RPMI8226 (cell line): ENCODE results near the gene BAZ2B.
"Not testable (repeated sequence)": the region's sequence is repeated elsewhere in the genome, so short reads cannot be mapped to it uniquely, and the experiment has no call there.

ENCODE experiments used
- DNase-seq: peaks from one replicate; pipeline ENCODE4 v3.0.0-alpha.2; 2015

BAZ2B gene, protein sequence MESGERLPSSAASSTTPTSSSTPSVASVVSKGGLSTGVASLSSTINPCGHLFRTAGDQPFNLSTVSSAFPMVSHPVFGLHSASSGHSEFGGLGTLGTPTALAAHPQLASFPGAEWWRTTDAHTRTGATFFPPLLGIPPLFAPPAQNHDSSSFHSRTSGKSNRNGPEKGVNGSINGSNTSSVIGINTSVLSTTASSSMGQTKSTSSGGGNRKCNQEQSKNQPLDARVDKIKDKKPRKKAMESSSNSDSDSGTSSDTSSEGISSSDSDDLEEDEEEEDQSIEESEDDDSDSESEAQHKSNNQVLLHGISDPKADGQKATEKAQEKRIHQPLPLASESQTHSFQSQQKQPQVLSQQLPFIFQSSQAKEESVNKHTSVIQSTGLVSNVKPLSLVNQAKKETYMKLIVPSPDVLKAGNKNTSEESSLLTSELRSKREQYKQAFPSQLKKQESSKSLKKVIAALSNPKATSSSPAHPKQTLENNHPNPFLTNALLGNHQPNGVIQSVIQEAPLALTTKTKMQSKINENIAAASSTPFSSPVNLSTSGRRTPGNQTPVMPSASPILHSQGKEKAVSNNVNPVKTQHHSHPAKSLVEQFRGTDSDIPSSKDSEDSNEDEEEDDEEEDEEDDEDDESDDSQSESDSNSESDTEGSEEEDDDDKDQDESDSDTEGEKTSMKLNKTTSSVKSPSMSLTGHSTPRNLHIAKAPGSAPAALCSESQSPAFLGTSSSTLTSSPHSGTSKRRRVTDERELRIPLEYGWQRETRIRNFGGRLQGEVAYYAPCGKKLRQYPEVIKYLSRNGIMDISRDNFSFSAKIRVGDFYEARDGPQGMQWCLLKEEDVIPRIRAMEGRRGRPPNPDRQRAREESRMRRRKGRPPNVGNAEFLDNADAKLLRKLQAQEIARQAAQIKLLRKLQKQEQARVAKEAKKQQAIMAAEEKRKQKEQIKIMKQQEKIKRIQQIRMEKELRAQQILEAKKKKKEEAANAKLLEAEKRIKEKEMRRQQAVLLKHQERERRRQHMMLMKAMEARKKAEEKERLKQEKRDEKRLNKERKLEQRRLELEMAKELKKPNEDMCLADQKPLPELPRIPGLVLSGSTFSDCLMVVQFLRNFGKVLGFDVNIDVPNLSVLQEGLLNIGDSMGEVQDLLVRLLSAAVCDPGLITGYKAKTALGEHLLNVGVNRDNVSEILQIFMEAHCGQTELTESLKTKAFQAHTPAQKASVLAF (N-terminal part only)

GRCh38 chr2:159616286-159616701 is at the start of gene BAZ2B:
BAZ2B (minus strand) TSS chr2:159616548; CDS start chr2:159478719, 137,829 bp downstream.
- DNase-seq: peak; percentile 12

- no peak for DNase-seq
These were observed 44.9 kb upstream of the BAZ2B start for GRCh38 chr2:159661286-159661685.

GRCh38 chr2:159658881-159659873 is 42.8 kb upstream of the BAZ2B start:
- no peak for DNase-seq

- no peak for DNase-seq
These were observed 37.6 kb upstream of the BAZ2B start for GRCh38 chr2:159653962-159654361.

- no peak for DNase-seq
These were observed 35.5 kb upstream of the BAZ2B start for GRCh38 chr2:159651884-159652283.

- DNase-seq: no peak
These were observed 34.2 kb upstream of the BAZ2B start for GRCh38 chr2:159650574-159650973.

DNA sequence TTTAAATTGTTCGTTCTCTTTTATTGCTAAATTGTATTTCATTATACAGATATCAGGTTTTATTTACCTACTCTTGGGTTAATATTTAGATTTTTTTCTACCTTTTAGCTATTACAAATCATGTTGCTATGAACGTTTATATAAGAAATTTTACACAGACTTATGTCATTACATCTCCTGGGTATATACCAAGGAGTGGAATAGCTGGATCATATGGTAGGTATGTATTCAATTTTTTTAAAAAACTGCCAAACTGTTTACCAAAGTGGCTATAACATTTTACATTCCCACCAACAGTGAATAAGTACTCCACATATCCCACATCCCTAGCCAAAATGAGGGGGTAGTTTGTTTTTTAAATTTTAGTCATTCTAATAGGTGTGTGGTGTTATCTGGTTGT is 32.3 kb upstream of the BAZ2B start:
- no peak for DNase-seq

DNA sequence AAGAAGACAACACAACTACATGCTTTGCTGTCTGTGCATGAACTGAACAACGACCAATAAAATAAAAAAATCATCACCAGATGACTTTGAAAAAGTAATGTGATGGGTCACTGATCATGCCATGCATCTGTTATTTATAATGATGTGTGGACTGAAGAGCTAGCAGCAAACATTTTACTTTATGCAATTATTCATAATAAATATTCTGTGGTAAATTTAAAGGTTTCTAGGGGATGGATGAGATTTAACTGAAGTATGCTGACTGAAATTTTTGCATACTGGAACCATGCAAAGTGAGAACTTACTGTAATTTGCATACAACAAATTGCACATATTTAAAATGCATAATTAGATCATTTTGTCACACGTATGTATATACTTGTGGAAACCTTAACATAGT is 31.3 kb upstream of the BAZ2B start:
- DNase-seq: no peak

- no peak for DNase-seq
These were observed 23.8 kb upstream of the BAZ2B start for GRCh38 chr2:159640176-159640575.

- no peak for DNase-seq
These were observed 23.4 kb upstream of the BAZ2B start for GRCh38 chr2:159639712-159640111.

DNA sequence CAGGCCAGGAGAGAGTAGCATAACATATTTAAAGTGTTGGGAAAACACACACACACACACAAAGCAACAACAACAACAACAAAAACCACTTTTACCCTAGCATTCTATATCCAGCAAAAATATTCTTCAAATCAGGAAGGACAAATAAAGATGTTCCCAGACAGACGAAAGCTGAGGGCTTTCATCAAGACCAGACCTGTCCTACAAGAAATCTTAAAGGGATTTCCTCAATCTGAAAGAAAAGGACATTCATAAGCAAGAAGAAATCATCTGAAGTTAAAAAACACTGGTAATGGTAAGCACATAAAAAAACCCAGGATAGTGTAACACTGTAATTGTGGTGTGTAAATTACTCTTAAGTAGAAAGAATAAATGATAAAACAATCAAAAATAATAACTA is 22.7 kb upstream of the BAZ2B start:
- no peak for DNase-seq

- no peak for DNase-seq
These were observed 21.7 kb upstream of the BAZ2B start for GRCh38 chr2:159637988-159638501.

- DNase-seq: no peak
These were observed 20.9 kb upstream of the BAZ2B start for GRCh38 chr2:159637240-159637639.

GRCh38 chr2:159635006-159635789 is 18.9 kb upstream of the BAZ2B start:
- DNase-seq: no peak

DNA sequence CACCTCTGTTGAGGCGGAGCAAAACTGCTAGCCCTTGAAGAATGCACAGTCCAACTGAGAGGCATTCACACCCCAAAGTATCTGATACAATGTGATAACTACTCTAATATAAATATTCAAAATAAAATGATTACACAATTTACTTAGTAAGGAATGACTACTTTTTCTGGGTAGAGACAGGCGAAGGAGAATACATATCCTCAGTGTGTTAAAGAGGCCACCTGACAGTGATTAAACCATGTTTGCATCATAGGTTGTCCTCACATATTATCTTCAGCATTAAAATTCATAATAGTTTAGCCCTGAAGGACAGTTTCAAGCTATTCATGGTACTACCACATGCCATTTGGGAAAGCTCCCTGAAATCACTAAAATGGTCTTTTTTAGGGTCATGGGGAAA is 16.9 kb upstream of the BAZ2B start:
- no peak for DNase-seq

- not testable (repeated sequence) for DNase-seq
These were observed 9.3 kb upstream of the BAZ2B start for GRCh38 chr2:159625628-159626027.

DNA sequence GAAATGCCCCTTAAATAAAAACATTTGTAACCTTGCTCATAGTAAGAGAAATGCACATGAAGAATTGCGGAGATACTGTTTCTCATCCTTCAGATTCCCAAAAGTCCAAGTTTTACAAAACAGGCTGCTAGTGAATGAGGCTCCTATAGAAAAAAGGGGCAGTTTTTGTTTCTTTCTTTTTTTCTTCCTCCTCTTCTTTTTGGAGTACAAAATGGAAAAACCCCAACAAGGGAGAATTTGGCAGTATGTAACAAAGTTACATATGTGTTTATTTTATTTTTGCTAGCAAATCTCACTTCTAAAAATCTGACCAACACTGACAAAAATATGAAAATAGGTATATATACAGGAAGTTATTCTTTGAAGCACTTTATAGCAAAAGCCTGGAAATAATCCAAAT is 7.1 kb upstream of the BAZ2B start:
- DNase-seq: no peak

DNA sequence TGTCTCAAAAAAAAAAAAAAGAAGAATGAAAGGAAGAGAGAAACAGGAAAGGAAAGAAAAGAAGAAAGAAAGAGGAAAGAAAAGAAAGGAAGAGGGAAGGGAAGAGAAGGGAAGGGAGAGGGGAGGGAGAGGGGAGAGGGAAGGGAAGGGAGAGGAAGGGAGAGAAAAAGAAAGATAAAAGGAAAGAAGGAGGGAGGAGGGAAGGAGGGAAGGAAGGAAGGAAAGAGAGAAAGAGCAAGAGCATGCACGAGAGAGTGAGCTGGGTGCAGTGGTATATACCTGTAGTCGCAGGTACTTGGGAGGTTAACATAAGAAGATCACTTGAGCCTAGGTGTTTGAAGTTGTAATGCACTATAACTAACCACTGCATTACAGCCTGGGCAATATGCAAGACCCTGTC is 6.6 kb upstream of the BAZ2B start:
- no peak for DNase-seq

DNA sequence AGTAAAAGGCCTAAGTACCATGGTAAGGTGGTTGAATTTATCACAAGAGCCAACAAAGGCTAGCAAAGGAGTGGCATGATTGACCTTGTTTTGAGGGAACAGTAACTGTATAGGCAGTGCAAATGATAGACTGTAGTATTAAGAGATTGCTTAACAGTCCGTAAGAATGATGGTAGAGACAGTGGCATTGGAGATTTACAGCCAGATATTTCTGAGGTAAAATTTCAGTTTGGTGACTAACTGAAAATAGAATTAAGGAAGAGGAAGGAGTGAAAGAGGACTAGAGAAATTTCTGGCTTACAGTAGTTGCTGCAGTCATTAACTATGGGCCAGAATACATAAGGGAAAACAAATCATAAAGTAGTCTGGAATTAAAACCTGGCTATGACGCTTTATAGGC is 4.4 kb upstream of the BAZ2B start:
- no peak for DNase-seq

- DNase-seq: no peak
These were observed 1.3 kb upstream of the BAZ2B start for GRCh38 chr2:159617646-159618045.

DNA sequence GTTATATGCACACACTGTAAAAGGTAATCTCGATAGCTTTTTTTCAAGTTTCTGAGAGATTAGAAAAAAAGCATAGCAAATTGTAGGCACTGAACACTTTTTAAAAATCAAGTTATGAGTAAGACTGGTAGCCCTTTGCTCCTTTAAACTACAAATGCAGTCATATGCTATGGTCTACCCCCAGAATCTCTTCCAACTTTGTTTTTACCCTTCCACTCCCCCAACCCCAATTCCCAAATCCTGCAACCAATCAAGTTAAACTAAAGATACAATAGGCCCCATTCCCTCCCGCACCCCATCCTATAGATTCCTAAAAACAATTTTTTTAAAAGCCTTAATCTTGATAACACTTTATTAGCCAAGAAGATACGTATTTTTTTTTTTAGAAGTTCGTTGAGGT is 752 bp upstream of the BAZ2B start:
- DNase-seq: no peak
